Measurements from ENCODE around the gene CFAP99.
A peak's percentile ranks its signal among the peaks of the same experiment; 100 is the strongest.
"Not testable (repeated sequence)": the region's sequence is repeated elsewhere in the genome, so short reads cannot be mapped to it uniquely, and the experiment has no call there.

Gene CFAP99

GRCh38 chr4:2446656-2447564 is 28.2 kb downstream of the CFAP99 start:
- DNase-seq (ENCODE audit: low read depth) = no peak

- DNase-seq (ENCODE audit: low read depth) = no peak
Measured at GRCh38 chr4:2448589-2448988, 29.8 kb downstream of the CFAP99 start.

- no peak for DNase-seq (ENCODE audit: low read depth)
Measured at GRCh38 chr4:2449051-2449450, 30.3 kb downstream of the CFAP99 start.

- no peak for DNase-seq (ENCODE audit: low read depth)
Measured at GRCh38 chr4:2449511-2450392, 31.0 kb downstream of the CFAP99 start.

- DNase-seq (ENCODE audit: low read depth) = no peak
Measured at GRCh38 chr4:2450394-2451035, 31.8 kb downstream of the CFAP99 start.

GRCh38 chr4:2451036-2451520 is 32.3 kb downstream of the CFAP99 start:
- DNase-seq (ENCODE audit: low read depth) = no peak

- no peak for DNase-seq (ENCODE audit: low read depth)
Measured at GRCh38 chr4:2451821-2452785, 33.3 kb downstream of the CFAP99 start.

- DNase-seq (ENCODE audit: low read depth) = no peak
Measured at GRCh38 chr4:2457481-2458295, 38.9 kb downstream of the CFAP99 start.

- DNase-seq (ENCODE audit: low read depth) = no peak
Measured at GRCh38 chr4:2458546-2459491, 40.1 kb downstream of the CFAP99 start.

GRCh38 chr4:2459589-2460349 is 41.0 kb downstream of the CFAP99 start:
- no peak for DNase-seq (ENCODE audit: low read depth)

GRCh38 chr4:2461246-2461960 is 42.6 kb downstream of the CFAP99 start:
- DNase-seq (ENCODE audit: low read depth) = no peak

- DNase-seq (ENCODE audit: low read depth) = peak; percentile 75
Measured at GRCh38 chr4:2462218-2462991, 43.6 kb downstream of the CFAP99 start.

- no peak for DNase-seq (ENCODE audit: low read depth)
Measured at GRCh38 chr4:2462992-2463762, 44.4 kb downstream of the CFAP99 start.

- DNase-seq (ENCODE audit: low read depth) = no peak
Measured at GRCh38 chr4:2465032-2465431, 46.3 kb downstream of the CFAP99 start.

- DNase-seq (ENCODE audit: low read depth) = not testable (repeated sequence)
Measured at GRCh38 chr4:2465544-2465943, 46.8 kb downstream of the CFAP99 start.
